CD4-positive, alpha-beta T cell treated with Interleukin-1 beta for 1 hour (primary cell): ENCODE data around the gene PGAM1.
"Not testable (repeated sequence)": the region's sequence is repeated elsewhere in the genome, so short reads cannot be mapped to it uniquely, and the experiment has no call there.

Experiments
- DNase-seq, 2 donors: peaks; one replicate each; pipeline ENCODE4 v3.0.0-alpha.2; 2020 to 2022

The PGAM1 gene

DNA sequence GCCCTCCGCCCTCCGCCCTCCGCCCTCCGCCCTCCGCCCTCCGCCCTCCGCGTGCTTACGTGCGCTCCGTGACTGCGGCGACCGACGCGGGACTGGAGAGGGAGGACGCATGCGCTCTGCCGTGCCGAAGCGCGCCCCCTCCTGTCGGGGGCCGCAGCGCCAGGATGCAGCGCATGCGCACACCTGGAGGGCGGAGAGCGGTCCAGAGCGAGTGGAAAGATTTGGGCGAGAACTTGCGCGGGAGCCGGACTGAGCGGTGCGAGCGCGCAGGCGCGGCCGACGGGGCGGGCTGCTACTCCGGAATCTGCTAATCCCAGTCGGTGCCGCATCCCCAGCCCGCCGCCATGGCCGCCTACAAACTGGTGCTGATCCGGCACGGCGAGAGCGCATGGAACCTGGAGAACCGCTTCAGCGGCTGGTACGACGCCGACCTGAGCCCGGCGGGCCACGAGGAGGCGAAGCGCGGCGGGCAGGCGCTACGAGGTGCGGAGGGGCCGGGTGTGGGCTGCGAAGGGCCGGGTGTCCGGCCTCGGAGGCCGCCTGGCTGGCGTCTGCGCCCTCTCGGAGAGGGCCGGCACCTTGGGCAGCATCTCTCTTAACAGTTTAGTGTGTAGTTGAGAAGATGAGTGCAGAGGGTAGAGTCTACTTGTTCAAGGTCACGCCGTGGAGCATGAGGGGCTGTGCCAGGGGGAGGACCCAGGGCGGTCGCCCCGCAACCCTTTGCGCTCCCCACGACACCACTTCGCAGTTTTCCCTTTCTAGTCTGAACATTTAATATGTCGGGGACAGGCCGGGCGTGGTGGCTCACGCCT lies at the start of gene PGAM1:
Gene PGAM1, plus strand, starts transcription at position 228 of the 812 bp plus-strand sequence. Its CDS starts 117 bp downstream, at position 345.
- DNase-seq, result peak; percentile 97

DNA sequence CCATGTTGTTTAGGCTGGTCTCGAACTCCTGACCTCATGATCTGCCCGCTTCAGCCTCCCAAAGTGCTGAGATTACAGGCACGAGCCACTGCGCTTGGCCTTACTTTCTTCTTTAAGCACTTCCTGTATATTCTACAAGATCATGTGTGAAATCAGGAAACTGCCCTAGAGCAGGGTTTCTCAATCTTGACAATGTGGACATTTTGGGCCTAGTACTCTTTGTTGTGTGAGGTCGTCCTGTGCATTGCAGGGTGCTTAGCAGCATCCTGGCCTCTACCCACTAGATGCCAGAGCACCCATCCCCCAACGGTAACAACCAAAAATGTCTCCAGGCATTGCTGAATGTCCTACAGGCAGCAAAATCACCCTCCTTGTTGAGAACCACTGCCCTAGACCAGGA lies 49.6 kb upstream of the PGAM1 start:
- peak in 1 of 2 donors; percentile 39 for DNase-seq

DNA sequence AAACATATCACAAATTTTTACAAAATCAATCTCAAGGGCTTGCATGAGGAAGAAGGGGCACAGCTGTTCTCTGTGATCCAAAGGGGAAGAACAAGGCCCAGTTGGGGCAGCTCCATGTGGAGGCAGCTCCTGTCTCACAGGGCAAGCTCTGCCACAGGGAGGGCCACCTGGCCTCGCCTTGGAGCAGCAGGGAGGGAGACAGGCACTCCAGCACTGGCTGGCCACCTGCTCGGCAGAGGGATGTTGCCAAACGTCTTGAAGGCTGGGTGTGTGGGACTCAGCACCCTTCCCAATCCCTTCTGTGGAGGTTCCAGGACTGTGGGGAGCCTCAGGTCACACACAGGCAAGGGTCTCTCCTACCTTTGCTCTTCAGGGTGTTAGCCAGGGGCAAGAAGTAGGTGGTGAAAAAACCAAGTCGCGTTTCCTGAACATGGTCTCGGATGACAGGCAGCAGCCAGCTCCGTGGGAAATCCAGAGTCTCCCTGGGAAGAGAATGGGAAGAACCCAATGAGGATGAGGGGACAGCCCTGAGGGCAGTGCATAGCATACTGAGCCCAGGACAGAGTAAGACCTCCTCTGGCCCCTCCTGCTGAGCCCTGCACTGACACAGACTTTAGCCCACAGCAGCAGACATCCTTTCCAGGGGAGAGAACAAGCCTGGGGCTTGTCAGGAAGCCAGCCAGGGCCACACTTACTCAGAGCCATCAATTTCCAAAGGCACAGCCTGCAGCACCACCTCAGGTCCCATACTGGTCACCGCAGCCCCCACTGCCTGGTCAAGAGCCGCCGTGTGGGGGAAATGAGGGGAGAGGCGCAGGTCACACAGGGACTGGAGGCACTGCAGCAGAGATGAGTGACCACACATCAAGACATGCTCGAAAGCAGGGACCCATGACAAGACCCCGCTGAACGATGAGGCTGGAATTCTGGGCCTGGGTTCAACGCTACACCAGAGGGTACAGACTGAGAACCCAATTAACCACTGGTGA lies 46.8 kb upstream of the PGAM1 start:
- no peak for DNase-seq

DNA sequence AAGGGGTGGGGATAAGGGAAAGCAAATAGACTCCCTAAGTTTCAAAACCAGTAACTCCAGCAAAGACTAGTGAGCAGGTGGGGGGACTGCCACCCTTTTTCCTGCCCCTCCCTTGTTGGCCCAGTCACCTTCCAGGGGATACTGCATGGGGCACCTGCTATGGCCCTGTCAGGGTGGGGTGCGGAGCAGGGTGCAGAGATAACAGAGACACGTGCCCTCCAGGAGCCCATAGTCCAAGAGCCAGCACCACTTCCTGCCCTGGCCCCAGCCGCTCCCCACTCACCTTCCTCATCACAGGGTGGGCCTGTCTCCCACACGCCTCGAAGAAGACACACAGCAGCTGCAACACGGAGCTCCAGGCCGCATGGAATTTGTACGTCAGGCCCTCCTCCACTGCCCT lies 45.5 kb upstream of the PGAM1 start:
- no peak for DNase-seq

DNA sequence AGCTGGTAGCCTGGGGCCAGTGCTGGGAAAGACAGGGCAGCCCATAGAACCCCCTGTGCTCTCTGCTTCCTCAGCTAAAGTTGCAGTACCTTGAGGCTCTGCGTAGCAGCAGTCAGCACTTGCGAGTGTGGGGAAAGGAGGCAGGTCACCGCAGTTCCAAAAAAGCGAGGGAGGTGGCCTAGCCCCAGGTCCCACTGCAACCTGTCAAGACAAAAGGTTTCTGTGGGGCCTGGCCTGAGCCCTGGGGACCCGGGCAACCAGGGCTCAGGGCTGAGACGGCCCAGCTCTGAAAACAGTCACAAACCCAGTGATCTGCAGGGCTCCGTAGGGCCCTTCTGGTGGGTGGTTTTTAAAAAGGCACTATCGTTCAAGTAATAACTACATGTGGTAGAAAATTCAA lies 44.4 kb upstream of the PGAM1 start:
- no peak for DNase-seq

DNA sequence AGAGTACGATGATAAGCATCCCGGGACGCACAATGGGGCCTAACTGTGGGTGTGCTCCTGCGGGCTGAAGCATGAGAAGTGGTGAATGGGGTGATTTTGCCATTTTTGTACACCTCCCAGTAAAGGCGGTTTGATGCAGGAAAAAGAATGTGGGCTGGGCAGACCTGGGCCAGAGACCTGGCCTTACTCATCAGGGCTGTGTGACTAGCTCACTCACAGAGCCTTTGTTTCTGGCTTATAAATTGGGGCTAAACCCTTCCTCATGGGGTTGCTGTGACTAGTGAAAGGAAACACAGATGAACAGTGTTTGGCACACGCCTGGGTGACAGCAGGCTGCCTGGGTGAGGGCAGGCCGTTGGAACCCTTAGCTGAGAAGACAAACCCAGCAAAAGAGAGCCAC lies 42.8 kb upstream of the PGAM1 start:
- no peak for DNase-seq

DNA sequence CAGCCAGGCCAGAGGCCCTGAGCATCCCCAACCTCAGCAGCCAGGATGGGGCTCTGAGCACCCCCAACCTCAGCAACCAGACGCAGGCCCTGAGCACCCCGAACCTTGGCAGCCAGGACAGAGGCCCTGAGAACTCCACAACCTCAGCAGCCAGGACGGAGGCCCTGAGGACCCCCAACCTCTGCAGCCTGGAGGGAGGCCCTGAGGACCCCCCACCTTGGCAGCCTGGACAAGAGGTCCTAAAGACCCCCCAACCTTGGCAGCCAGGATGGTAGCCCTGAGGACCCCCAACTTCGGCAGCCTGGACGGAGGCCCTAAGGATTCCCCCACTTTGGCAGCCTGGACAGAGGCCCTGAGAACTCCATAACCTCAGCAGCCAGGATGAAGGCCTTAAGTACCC lies 41.8 kb upstream of the PGAM1 start:
- no peak for DNase-seq

DNA sequence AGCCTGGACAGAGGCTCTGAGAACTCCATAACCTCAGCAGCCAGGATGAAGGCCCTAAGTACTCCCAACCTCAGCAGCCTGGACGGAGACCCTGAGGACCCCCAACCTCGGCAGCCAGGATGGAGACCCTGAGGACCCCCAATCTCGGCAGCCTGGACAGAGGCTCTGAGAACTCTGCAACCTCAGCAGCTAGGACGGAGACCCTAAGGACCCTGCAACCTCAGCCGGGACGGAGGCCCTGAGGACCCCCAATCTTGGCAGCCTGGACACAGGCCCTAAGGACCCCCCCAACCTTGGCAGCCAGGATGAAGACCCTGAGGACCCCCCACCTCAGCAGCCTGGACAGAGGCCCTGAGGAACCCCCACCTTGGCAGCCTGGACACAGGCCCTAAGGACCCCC lies 41.4 kb upstream of the PGAM1 start:
- no peak for DNase-seq

DNA sequence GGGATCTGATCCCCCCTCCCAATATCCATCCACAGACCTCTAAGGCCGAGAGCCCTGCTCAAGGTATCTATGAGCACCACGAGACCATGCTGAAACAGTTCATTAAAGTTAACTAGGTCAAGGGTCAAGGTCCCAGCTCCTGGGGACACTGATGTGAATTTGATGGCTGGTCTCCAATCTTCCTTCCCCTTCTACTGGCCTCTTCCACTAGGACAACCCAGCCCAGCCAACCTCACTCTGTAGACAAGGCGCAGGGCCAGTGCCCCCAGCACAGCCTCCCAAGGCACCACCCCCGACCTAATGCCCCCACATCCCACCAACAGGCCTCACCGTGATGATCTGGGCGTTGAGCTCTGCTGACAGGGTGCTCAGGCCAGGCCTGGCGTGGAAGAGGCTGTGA lies 40.4 kb upstream of the PGAM1 start:
- no peak for DNase-seq

DNA sequence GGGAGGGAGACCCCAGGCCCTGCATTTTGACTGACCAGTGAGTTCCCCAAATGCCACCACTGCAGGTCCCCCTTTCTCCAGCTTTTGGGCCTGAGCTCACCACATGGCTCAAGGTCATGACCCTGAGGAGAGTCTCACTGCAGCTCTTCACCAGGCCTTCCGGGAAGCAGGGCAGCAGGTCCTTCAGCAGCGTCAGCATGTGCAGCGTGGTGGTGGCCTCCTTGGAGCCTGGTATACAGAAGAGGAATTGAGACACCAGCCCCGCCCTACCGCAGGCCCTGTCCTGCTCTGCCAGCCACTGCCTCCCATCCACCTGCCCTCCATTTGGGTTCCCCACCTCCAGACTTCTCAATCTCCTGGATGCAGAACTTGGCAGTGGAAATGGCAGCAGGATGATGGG lies 37.8 kb upstream of the PGAM1 start:
- DNase-seq, result no peak

DNA sequence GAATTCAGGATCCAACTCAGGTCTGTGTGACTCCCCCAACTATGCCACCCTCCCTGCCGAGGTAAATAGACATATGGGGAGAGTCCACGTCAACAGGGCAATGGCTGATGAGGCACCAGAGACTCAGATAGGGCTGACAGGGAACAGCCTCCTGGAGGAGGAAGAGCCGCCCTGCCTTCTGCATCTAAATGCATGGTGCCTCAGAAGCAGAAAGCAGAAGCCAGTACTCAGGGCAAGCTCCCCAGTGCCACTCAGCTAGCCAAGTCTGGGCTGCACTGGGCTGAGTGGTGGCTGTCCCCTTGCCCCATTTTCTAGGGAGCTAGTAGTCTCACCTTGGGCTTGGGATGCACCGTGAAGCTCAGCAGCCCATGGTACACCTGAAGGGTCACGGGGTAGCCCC lies 35.9 kb upstream of the PGAM1 start:
- DNase-seq, result no peak

DNA sequence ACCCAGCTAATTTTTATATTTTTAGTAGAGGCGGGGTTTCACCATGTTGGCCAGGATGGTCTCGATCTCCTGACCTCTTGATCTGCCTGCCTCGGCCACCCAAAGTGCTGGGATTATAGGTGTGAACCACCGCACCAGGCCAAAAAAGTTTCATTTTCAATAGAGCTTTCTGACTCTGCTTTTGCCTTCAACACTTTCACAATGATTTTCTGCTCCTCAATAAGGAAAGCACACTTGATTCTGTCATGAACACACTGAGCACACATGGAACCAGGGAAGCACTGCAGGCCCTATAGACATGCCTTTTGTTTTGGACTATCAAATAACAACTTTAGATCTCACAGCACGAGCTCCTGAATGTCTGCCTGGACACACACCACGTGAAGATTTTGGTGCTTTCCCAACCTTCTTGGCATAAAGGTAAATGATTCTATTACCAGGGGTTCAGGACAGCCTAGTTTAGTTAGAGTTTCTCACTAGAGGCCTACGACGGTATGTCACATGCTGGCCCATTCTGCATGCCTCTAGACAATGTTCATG lies 32.9 kb upstream of the PGAM1 start:
- no peak for DNase-seq

DNA sequence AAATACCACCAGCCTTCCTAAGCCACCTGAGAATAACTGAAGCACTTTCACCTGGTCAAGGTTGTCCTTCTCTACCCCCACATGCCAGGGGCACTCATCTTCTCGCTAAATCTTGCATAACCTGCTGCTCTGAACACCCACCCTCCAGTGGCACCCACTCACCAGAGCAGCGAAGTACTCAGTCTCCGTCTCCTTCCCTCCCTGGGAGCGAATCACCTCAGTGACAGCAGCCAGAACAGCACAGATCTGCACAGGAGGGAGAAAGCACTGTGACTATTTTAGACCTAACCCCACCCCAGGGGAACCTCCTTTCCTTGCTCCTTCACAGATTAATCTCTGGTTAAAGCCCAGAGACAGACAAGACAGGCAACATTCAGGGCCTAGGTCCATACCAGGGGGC lies 29.9 kb upstream of the PGAM1 start:
- no peak for DNase-seq

DNA sequence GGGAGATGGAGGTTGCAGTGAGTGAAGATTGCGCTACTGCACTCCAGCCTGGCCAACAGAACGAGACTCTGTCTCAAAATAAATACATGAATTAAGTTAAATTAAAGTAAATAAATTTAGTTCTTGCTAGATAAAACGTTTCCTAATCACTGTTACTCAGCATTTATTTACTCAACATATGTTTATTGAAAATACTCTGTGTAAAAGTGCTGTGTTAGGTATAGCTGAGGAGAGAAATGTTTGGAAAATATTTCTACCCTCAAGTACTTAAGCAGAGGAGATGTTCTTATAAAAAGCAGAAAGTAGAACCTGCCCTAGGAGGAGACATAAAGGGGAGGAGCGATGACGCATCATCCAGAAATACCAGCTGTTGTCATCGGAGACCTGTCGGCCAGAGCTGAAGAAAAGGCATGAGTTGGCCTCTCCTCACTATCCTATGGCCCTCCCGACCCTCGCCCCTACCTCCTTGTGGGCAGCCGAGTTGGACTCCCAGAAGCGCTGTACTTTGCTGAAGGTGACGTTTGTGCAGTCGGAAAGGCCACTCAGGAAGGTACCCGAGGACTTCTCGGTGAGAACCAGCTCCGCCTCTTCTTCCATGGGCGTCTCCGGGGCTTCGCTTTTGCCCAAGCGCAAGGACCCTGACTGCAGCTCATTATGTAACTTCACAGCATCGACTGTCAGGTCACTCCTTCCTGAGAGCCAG lies 26.0 kb upstream of the PGAM1 start:
- DNase-seq, result peak; percentile 42 to 46

DNA sequence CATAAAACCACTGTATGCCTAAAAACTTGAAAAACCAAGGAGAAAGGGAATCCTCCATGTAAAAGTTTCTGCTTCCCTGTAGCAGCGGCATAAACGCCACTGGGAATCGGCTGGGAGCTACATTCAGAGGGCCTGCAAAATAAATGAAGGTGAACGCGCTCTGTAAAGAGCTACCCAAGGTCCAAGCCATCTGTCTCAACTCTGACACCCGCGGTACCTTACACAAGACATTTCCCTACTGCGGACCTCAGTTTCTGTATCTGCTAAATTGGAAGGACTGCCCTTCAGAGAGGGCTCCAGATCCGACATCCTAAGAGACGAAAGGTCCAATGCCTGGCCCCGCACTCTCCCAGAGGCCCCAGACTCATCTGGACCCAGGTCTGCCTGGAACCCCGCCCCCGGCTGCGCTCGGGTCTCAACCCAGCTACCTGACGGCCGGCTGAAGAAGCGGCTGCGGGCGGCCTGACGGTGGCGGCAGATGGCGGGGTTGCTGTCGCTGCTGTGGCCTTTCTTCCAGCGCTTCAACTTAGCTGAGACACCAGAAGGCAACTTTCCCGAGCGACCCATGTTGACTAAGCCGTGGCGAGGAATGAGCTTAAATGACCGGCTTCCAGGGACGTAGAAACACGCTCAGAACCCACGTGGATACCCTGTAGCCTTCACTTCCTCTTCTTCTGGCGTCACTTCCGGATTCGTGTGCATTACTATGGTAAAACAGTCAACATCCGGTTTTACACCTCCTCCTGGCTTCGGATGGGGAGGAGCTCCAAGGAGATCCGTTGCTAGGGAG lies 25.1 kb upstream of the PGAM1 start, which contains the start of gene RRP12:
Gene RRP12, minus strand, starts transcription at position 676 of the 790 bp plus-strand sequence. Its CDS starts 109 bp downstream, at position 567.
- peak; percentile 95 to 96 for DNase-seq

DNA sequence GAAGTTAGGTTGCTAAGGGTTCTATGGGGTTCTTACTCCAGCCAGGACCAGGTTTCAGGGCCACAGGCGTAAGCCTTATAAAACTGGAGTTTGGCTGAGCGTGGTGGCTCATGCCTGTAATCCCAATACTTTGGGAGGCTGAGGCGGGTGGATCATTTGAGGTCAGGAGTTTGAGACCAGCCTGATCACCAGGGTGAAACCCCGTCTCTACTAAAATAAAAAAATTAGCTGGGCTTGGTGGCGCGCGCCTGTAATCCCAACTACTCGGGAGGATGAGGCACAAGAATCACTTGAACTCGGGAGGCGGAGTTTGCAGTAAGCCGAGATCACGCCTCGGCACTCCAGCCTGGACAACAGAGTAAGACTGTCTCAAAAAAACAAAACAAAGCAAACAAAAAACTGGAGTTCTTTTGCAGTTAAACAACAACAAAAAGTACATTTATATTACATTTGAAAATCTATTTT lies 24.5 kb upstream of the PGAM1 start:
- no peak for DNase-seq

DNA sequence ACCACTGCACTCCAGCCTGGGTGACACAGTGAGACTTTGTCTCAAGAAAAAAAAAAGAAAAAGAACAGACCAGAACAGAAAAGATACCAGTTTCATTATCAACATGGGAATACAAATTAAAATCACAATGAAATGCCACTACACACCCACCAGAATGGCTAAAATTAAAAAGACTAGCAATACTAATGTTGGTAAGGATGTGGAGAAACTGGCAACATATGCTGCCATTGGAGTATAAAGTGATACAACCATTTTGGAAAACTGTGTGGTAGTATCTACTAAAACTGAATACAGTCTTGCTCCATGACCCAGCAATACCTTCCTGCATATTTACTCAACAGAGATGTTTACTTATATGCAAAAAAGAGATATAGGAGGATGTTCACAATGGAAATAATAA lies 21.9 kb upstream of the PGAM1 start:
- DNase-seq, result no peak

DNA sequence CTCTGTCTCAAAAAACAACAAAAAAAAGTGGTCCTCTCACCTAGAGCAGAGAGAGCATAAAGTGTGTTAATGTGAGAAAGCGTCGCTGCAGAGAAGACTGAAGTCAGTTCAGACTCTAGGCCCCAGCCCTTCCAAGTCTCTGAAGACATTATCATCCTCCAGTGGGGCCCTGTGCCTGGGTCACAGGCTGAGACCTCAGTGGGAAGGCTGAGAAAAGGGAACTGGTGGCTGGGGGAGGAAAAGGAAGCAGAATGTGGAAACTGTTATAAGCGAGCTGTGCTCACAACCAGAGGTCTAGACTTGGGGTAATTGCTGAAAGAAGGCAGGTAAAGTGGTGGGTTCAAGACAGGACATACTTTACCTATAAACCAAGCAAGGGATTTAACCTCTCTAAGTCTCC lies 19.9 kb upstream of the PGAM1 start:
- DNase-seq, result peak in 1 of 2 donors; percentile 54

DNA sequence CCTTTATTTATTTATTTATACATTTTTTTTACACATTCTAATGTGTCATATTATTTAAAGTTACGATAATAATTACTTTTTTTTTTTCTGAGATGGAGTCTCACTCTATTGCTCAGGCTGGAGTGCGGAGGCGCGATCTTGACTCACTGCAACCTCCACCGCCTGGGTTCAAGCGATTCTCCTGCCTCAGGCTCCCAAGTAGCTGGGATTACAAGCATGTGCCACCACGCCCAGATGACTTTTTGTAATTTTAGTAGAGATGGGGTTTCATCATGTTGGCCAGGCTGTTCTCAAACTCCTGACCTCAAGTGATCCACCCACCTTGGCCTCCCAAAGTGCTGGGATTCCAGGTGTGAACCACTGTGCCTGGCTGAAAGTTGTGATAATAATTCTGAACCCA lies 19.5 kb upstream of the PGAM1 start:
- not testable (repeated sequence) for DNase-seq

DNA sequence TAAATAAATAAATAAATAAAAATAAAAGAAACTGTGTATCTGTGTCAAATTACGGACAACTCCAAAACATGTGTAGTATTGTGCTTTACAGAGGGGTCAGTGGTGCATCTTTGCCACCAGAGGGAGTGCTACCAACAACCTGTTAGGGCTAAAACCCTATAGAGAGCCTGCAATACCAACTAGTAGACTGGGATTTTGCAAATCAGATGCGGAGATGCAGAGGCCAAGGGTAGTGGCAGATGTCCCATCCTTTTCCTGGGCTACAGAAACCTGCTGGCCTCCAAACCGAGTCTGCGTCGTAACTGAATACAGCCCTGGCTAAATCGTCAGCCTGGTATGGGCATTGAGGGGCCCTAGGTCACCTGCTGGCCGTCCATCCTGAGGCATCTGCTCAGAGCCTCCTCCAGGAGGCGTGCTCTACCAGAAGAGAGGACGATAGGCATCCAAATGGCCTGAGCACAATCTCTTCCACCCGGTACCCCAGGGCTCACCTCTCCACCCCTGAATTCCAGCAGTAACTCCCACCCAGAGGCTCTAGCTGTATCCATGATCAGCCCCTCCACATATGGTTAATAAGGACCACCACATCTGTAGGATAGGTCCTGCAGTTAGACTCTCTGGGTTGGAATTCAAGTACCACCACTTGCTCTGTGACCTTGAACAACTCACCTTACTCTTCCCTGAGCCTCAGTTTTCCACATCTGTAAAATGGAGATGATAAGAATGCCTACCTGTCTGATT lies 18.6 kb upstream of the PGAM1 start:
- DNase-seq, result peak; percentile 73 to 82

DNA sequence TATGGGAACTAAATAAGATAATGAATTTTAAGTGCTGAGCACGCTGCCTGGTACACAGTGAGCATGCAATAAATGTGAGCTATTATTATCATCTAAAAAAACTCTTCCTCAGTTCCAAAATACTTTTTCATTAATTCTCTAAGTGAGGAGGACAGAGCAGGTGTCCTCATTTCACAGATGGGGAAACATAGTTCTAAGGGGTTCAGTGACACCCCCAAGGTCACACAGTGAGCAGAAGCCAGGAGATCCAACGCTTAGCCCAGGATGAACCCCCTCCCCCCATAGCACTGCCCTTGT lies 18.1 kb upstream of the PGAM1 start:
- DNase-seq, result no peak
